SU-DHL-6 (cell line): Measurements from ENCODE around the gene BCAS3.

ENCODE experiments used
- EZH2phosphoT487 ChIP-seq: fragments of 200-600 bp; sonication (generic), shearing (Covaris generic); conservative IDR thresholded peaks from 2 replicates; pipeline ENCODE4 v1.6.1; 2018; ENCODE audit warnings: mild to moderate bottlenecking, antibody characterized with exemption, low read length, moderate library complexity, mixed read lengths
- TF ChIP-seq, protein P1 (sequence below): fragments of 200-600 bp; sonication (generic); IDR thresholded peaks from one replicate; pipeline ENCODE4 v1.5.1; 2017; ENCODE audit warnings: antibody characterized with exemption, mild to moderate bottlenecking, low read length, moderate library complexity; ENCODE audit not compliant: insufficient read depth, poor library complexity, severe bottlenecking

- TF ChIP-seq, protein P1, sequence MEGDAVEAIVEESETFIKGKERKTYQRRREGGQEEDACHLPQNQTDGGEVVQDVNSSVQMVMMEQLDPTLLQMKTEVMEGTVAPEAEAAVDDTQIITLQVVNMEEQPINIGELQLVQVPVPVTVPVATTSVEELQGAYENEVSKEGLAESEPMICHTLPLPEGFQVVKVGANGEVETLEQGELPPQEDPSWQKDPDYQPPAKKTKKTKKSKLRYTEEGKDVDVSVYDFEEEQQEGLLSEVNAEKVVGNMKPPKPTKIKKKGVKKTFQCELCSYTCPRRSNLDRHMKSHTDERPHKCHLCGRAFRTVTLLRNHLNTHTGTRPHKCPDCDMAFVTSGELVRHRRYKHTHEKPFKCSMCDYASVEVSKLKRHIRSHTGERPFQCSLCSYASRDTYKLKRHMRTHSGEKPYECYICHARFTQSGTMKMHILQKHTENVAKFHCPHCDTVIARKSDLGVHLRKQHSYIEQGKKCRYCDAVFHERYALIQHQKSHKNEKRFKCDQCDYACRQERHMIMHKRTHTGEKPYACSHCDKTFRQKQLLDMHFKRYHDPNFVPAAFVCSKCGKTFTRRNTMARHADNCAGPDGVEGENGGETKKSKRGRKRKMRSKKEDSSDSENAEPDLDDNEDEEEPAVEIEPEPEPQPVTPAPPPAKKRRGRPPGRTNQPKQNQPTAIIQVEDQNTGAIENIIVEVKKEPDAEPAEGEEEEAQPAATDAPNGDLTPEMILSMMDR = no peak
- no peak for TF ChIP-seq EZH2phosphoT487
These were observed 1.7 kb upstream of the BCAS3 start for GRCh38 chr17:60675997-60676396.
